H4 (cell line): ENCODE measurements around the gene GATM. TPM values are rescaled to one million over a fixed set of nuclear protein-coding genes. Genes with fewer than 3 reads are reported as not detected.
A peak's percentile ranks its signal among the peaks of the same experiment; 100 is the strongest.
"Not testable (repeated sequence)": the region's sequence is repeated elsewhere in the genome, so short reads cannot be mapped to it uniquely, and the experiment has no call there.

Experiments
- DNase-seq: peaks from one replicate; pipeline ENCODE4 v3.0.0-alpha.2; 2015; ENCODE audit warnings: low spot score
- total RNA-seq: library from RNA; depleted of rRNA; stranded (reverse); fragments of >200 nt; shearing (Covaris generic); gene quantifications from 2 replicates; pipeline ENCODE4 v1.2.3, GENCODE V29; 2014

GATM gene
- total RNA-seq, 1 experiment from 2014 or later = 1.2 TPM

DNA sequence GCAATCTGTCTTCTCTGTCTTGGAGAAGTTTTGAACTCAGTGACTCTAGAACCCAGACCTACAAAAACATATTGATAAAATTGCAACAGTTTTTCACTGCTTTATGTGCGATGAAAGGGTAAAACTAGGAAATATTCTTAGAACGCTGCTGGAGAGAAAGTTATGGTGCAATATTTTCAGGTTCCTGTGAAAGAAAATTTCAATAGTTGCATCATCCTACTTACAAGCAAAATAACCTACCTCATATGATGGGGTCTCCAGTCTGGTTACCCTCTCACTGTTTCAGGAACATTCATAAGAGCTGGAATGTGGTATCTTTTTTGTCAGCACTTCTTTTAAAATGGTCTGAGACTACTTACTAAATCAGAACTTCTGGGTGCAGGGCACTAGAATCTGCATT, 27.1 kb downstream of the GATM start:
- no peak for DNase-seq

DNA sequence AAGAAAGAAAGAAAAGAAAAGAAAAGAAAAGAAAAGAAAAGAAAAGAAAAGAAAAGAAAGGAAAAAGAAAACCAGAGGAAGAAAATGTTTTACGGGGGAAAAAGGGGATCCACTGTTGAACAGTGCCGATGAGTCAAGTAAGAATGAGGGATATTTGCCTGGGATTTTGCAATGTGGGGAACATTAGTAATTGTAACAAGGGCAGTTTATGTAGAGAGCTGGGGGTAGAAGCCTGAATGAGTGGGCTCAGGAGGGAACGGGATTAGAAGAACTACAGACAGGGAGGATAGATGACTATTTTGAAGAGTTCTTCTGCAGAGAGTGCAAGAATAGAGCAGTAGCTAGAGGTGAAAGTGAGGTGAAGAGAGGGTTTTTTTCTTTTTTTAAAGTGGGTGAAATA, 28.7 kb downstream of the GATM start:
- no peak for DNase-seq

DNA sequence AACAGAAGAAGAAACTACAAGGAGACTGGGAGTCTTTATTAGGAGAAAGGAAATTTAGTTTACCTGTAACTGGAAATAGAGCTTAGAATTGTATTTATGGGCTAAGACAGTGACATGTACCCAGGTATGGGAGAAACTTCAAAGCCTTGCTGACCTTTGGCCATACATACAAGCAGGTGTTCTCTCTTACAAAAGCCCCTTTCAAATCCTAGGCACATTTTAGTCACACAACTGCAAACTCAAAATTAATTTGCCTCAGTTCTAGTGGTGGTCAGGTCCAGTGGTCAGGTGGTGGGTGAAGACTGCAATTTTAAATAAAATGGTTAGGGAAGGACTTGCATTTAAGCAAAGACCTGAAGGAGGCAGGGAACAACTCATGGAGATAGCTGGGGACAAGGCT, 30.4 kb downstream of the GATM start:
- DNase-seq = no peak

DNA sequence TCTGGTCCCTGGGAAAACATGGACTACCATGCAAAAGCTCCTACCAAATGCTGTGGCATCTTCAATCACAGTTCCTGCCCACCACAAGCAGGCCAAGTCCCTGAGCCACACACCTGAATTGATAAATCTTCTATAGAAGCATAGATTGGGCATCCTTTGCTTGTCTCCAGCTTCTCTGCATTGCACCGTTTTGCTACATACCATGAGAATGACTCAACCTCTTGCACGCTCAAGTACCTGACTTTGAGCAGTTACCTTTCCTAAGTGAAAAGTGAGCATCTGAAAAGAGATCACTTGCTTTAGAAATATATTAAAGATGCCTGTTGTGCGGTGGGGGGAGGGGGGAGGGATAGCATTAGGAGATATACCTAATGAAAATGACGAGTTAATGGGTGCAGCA, 31.3 kb downstream of the GATM start:
- no peak for DNase-seq

DNA sequence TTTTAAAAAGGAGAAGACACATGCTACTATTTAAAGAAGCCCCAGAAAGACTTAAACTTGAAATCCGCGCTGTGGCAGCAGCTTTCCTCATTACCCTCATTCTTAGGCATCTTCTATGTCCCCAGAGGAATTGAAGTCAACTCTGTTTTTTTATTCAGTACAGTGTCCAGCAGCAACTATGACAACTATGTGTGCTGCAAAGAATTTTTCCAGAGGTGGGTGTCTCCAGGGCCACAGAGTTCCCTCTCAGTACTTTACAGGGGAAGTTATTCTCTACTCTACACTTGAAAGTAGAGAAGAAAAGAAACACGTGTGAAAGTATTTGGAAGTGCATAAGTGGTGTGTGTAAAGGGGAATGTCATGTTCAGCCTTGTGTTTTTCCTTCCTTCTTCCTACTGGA, 32.0 kb downstream of the GATM start:
- no peak for DNase-seq

DNA sequence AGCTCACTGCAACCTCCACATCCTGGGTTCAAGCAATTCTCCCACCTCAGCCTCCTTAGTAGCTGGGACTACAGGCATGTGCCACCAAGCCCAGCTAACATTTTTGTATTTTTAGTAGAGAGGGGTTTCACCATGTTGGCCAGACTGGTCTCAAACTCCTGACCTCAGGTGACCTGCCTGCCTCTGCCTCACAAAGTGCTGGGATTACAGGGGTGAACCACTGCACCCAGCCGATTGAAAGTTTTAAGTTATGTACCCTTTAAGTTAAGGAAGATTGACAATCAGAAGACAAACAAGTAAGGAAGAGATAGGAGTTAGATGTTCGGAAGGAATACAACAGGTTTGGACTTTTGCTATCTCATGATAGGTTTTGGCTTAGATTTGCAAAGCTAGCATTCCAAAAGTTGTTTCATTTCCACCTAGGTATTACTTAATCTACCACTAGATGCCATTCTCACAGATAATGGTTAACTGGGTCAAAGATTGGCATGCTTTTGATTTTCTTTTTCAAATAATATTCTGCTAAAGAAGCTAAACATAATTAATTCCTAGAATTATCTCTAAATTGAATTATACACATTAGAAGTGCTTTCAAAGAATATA, 35.0 kb downstream of the GATM start:
- DNase-seq = no peak

DNA sequence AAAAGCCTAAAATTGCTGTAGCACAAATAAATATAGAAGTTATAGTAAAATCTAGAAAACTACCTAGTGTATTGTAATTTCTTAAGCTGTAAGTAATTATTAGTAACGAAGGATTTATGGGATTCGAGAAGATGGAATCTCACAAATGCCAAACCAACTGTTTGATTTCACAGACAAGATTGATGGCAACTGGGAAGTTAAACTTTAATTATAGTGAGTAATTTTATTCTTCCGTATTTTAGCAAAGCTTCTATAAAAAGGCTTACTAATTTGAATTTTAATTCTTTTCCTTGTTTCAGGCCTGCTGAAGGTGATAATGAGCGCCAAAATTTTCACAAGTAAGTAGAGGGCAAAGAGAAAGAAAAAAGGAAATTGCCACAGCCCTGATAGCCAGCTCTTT, 36.6 kb downstream of the GATM start:
- DNase-seq = no peak

DNA sequence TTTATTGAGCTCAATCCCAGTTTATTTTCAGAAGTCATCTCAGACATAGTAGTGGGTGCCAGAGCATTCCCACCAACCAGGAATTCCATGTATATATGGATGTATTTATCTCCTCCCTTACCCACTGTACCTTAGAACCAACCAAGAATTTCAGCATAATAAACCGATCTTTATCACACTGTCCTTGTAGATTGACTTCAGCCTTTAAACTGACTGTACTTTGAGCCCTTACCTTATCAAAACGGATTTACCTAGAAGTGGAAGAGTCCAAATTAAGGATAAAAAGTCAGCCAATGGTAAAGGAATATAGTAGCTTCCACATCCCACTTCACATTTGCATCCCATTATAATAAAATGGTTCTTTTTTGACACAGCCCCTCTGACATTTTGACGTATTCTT, 37.9 kb downstream of the GATM start:
- no peak for DNase-seq

DNA sequence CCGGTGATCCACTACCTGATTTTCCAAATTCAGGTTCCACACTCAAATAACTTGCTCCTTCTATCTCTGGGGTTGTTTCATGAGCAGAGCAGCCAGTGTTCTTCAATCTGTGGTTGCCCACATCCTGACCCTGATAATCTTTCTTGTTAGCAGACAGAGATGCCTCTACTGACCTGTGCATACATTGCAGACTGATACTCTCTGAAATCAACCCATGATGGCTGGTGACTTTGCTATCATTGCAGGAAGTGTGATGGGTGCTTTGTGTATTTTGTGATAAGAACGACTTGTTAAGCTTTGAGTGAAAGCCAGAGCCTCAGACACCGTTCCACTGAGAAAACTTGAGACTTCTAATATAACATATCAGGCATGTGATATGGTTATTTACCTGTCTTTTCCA, 39.9 kb downstream of the GATM start:
- DNase-seq = no peak

DNA sequence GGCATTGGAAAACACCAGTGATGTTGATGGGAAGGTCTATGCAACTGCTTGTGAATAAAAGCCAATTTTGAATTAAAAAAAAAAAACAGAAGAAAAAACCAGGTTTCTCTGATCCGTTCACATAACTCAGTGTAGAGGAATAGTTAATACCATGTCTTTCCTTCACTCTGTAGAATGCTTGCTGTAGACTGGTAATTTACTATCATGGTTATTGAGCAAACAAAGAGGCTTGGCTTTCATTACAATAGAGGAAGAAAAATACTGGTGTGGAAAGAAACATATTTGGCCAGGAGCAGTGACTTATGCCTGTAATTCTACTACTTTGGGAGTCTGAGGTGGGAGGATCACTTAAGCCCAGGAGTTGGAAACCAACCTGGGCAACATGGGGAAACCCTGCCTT, 41.1 kb downstream of the GATM start:
- DNase-seq = no peak

DNA sequence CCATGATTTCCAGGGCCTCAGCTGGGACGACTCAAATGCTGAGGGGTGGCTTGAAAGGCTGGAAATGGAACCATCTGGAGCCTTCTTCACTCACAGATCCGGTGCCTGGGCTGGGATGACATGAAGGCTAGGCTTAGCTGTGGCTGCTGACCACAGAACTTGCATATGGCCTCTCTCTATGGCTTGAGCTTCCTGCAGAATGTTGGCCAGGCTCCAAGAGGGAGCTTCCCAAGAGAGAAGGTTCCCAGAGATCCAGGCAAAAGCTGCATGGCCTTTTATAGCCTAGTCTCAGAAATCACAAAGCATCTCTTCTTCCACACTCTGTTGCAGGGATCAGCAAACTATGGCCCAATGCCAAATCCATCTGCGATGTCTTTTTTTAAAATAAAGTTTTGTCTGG, 44.8 kb downstream of the GATM start:
- DNase-seq = peak; percentile 88

DNA sequence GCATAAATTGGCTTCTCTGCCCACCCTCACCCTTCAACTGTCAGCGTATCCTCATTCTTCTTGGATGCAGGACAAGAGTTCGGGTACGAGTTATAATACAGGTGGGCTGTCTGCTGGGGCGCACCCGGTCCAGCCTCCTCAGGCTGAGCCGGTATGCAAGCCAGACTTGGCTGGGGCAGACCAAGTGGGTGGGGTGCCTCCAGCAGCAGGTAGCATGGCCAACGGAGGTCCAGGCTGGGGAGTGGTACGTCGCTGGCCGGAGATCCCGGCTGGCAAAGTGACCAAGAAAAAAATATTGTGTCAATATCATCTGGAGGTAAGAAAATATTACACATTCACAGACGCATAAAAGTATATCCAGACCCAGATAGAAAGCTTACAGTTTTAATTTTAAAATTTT, 45.6 kb downstream of the GATM start:
- no peak for DNase-seq

DNA sequence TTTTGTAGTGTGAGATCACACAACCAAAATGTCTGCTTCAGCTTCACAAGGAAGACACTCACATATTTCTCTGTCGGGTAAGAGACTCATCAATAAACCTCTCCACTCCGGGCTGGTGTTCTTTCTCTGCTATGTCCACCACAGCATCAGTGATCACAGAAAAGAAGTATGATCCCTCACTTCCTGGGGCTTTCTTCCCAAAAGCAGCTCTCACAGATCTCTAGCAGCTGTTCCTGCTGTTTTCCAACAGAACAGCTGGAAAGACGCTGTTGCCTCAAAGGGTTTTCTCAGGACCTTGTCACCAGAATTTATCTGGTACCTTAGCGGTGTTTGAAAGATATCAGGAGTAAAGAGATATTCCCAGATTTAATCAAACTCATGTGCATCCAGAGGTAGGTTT, 46.4 kb downstream of the GATM start:
- DNase-seq = no peak

DNA sequence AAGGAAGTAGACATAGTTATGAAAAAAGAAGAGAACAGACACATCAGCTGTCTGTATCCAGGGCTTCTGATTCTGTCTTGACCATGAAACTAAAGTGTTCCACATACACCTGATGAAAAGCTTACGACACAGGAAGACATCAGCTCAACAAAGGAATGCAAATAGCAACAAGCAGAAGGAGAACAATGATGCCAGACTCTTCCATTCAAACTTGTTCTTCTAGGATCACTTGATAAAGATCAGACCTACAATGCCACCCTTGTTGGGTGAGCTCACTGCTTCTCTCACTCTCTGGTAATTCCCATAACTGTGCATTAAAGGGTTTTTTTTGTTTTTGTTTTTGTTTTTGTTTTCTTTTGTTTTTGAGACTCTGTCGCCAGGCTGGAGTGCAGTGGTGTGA, 49.7 kb downstream of the GATM start:
- no peak for DNase-seq

DNA sequence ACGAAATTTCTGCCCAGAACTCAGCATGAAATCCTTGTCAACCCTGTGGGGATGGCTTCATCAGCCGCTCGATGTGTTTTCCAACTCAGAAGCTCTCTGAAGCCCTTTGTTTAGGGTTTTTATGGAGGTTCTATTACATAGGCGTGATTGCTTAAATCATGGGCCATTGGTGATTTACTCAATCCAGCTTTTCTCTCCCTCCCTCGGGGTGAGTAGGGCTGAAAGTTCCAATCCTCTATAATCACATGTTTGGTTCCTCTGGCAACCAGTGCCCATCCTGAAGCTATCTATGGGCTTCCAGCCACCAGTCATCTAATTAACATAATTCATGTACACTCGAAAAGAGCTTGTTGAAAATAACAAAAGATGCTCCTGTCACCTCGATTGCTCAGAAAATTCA, 51.6 kb downstream of the GATM start:
- DNase-seq = no peak

DNA sequence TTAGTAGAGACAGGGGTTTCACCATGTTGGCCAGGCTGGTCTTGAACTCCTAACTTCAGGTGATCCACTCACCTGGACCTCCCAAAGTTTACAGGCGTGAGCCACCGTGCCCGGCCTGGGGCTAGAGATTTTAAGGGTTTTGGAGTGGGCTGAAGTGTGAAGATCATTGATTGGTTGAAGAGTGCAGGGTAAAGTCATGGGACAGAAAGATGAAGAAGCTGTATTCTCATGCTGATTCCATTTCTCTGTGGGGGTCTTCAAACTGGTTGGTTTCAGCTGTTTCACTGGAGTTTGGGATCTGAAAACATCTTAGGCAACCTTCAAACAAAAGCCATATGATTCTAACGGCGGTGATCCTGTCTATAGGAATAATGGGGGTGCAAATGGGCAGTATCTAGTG, 52.1 kb downstream of the GATM start:
- DNase-seq = no peak

DNA sequence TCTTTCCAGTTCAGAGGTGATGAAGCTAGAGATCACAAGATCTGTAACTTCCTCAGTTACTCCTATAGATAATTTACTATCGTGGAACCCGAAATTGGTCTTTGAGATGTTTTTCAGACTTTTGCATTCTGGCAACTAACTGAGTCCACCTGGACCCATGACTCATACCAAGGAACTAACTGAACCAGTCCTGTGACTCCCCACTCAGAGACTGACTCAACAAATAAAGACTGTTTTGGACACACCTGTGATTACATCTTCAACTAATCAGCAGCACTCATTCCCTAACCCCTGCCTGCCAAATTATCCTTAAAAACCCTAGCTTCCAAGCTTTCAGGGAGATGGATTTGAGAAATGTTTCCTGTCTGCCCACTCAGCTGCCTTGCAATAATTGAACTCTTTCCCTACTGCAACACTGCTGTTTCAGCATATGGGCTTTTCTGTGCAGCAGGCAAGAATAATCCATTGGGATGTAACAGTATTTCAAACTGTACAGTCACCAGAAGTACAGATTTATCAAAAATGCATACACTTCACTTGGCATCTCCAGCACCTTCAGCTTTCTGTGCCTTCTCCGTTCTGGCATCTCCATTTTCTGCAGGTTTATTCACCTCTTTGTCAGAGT, 57.7 kb downstream of the GATM start:
- no peak for DNase-seq

DNA sequence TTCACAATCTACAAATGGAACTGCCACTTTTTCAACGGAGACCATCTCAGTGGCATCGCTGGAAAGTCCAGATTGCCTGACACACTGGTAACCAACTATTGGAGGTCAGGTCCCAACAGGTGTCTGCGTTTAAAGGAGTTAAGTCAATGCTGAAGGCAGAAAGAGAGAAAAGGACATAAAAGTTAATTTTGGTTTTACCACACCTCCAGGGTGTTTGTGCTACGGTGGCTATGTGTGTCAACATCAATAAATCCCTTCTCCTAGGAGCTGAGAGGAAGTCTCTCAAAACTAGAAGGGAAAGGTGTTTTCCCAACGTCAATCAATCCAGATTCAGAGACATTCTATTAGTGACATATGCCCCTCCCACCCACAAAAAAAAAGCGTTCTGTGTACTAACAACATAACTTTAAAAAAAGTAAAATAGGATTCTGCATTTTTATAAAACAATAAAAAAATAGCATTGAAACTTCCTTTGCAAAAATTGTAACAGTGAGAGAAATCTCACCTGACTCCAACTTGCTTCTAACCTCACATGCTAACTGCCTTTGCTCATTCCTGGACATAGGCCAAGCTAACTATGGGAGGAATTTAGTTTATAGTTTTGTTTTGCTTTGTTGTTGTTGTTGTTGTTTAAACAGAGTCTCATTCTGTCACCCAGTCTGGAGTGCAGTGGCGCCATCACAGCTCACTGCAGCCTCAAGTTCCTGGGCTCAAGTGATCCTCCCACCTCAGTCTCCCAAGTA, 58.7 kb downstream of the GATM start:
- DNase-seq = no peak

DNA sequence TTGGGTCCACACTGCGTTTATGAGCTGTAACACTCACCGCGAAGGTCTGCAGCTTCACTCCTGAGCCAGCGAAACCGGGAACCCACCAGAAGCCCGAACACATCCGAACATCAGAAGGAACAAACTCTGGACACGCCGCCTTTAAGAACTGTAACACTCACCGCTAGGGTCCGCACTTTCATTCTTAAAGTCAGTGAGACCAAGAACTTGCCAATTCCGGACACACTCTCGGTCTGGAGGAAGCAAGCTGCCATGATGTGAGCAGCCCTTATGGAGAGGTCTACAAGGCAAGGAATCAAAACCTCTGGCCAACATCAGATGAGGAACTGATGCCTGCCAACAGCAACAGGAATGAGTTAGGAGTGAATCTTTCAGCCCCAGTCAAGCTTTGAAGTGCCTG, 63.4 kb downstream of the GATM start:
- DNase-seq = no peak

DNA sequence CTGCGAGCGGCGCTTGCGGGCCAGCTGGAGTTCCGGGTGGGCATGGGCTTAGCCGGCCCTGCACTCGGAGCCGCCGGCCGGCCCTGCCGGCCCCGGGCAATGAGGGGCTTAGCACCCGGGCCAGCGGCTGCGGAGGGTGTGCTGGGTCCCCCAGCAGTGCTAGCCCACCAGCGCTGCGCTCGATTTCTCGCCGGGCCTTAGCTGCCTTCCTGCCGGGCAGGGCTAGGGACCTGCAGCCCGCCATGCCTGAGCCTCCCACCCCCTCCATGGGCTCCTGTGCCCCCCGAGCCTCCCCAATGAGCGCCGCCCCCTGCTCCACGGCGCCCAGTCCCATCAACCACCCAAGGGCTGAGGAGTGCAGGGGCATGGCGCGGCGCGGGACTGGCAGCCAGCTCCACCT, 64.2 kb downstream of the GATM start:
- not testable (repeated sequence) for DNase-seq
